Measurements from ENCODE around the gene STK17B.

GRCh38 chr2:196130039-196130825 is 41.1 kb downstream of the STK17B start:
- no peak for TF ChIP-seq CTCF (IDR thresholded peaks at IDR 0.05)
- no peak for TF ChIP-seq POLR2A (IDR thresholded peaks at IDR 0.05)

Measured in uterus (tissue), 2 donors.